ENCODE results near the gene GAB1.

- TF ChIP-seq THRA (CRISPR knock-in tag; IDR thresholded peaks at IDR 0.05; ENCODE audit: borderline replicate concordance) (no peak), USF2 (IDR thresholded peaks at IDR 0.05; ENCODE audit: low read depth, low read length) (no peak), USF2 (CRISPR knock-in tag; IDR thresholded peaks at IDR 0.05; ENCODE audit: borderline replicate concordance) (no peak), GTF2F1 (IDR thresholded peaks at IDR 0.05; ENCODE audit: low read length) (no peak), POLR2AphosphoS5 (IDR thresholded peaks at IDR 0.05; ENCODE audit: low read depth, low read length) (no peak), EZH2 (conservative IDR thresholded peaks at IDR 0.05; ENCODE audit: low read depth, low read length) (no peak), PBX3 (CRISPR knock-in tag; IDR thresholded peaks at IDR 0.05; ENCODE audit: borderline replicate concordance) (no peak), ESRRA (CRISPR knock-in tag; IDR thresholded peaks at IDR 0.05; ENCODE audit: low read depth) (no peak), POLR2A (IDR thresholded peaks at IDR 0.05; ENCODE audit: insufficient read depth in 1 of 2, low read depth in 2 of 2, low read length in 2 of 2) (no peak), ZNF232 (CRISPR knock-in tag; IDR thresholded peaks at IDR 0.05; ENCODE audit: borderline replicate concordance) (no peak), NBN (conservative IDR thresholded peaks at IDR 0.05) (no peak)
- TF ChIP-seq, protein P1, sequence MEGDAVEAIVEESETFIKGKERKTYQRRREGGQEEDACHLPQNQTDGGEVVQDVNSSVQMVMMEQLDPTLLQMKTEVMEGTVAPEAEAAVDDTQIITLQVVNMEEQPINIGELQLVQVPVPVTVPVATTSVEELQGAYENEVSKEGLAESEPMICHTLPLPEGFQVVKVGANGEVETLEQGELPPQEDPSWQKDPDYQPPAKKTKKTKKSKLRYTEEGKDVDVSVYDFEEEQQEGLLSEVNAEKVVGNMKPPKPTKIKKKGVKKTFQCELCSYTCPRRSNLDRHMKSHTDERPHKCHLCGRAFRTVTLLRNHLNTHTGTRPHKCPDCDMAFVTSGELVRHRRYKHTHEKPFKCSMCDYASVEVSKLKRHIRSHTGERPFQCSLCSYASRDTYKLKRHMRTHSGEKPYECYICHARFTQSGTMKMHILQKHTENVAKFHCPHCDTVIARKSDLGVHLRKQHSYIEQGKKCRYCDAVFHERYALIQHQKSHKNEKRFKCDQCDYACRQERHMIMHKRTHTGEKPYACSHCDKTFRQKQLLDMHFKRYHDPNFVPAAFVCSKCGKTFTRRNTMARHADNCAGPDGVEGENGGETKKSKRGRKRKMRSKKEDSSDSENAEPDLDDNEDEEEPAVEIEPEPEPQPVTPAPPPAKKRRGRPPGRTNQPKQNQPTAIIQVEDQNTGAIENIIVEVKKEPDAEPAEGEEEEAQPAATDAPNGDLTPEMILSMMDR (CRISPR knock-in tag; IDR thresholded peaks at IDR 0.05), result no peak
- TF ChIP-seq, protein P2, sequence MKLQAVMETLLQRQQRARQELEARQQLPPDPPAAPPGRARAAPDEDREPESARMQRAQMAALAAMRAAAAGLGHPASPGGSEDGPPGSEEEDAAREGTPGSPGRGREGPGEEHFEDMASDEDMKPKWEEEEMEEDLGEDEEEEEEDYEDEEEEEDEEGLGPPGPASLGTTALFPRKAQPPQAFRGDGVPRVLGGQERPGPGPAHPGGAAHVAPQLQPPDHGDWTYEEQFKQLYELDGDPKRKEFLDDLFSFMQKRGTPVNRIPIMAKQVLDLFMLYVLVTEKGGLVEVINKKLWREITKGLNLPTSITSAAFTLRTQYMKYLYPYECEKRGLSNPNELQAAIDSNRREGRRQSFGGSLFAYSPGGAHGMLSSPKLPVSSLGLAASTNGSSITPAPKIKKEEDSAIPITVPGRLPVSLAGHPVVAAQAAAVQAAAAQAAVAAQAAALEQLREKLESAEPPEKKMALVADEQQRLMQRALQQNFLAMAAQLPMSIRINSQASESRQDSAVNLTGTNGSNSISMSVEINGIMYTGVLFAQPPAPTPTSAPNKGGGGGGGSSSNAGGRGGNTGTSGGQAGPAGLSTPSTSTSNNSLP (IDR thresholded peaks at IDR 0.05; ENCODE audit: low read depth, low read length), result no peak
Observed at GRCh38 chr4:143391261-143391660, 54.6 kb downstream of the GAB1 start.
